OCI-LY3 (cell line): ENCODE results near the gene LAMA3.

Experiments used
- H2AFZ ChIP-seq: fragments of 200-600, 300-600 bp; shearing (Covaris generic); 2 replicates; pipeline ENCODE4 v1.6.0; 2014; ENCODE audit warnings: antibody characterized with exemption, low read depth, low read length
- H3K27ac ChIP-seq: fragments of 200-600, 300-600 bp; sonication (generic); 2 replicates; pipeline ENCODE4 v1.5.1; 2014; ENCODE audit warnings: mild to moderate bottlenecking, low read length, moderate library complexity, mixed read lengths
- H3K27me3 ChIP-seq: fragments of 200-600, 300-600 bp; sonication (generic); 2 replicates; pipeline ENCODE4 v1.6.1; 2014; ENCODE audit warnings: low read depth, low read length, mixed read lengths
- H3K36me3 ChIP-seq: fragments of 200-600, 300-600 bp; sonication (generic); replicated peaks from 2 replicates; pipeline ENCODE3; 2014; ENCODE audit warnings: low read depth, low read length, mixed read lengths
- H3K4me1 ChIP-seq: fragments of 300-600, 200-600 bp; sonication (generic); 2 replicates; pipeline ENCODE4 v1.6.1; 2014; ENCODE audit warnings: low read length, mixed read lengths
- H3K4me2 ChIP-seq: fragments of 200-600, 300-600 bp; sonication (generic); 2 replicates; pipeline ENCODE4 v1.6.1; 2014; ENCODE audit warnings: low read length, mixed read lengths
- H3K4me3 ChIP-seq: fragments of 300-600, 200-600 bp; sonication (generic); 2 replicates; pipeline ENCODE4 v1.5.1; 2014; ENCODE audit warnings: antibody characterized with exemption, mild to moderate bottlenecking, low read length, moderate library complexity
- H3K79me2 ChIP-seq: fragments of 300-600, 200-600 bp; shearing (Covaris generic); 2 replicates; pipeline ENCODE4 v1.6.1; 2014; ENCODE audit warnings: mild to moderate bottlenecking, low read length, mixed read lengths
- H3K9ac ChIP-seq: fragments of 300-600, 200-600 bp; shearing (Covaris generic); 2 replicates; pipeline ENCODE4 v1.6.0; 2014; ENCODE audit warnings: mild to moderate bottlenecking, low read length, moderate library complexity
- H3K9me3 ChIP-seq: fragments of 200-600, 300-600 bp; shearing (Covaris generic); 2 replicates; pipeline ENCODE4 v1.6.1; 2014; ENCODE audit warnings: low read length, mixed read lengths; ENCODE audit not compliant: insufficient read depth
- H4K20me1 ChIP-seq: fragments of 200-600, 300-600 bp; sonication (generic); 2 replicates; pipeline ENCODE4 v1.6.1; 2016; ENCODE audit warnings: low read length, mixed read lengths; ENCODE audit not compliant: insufficient read depth
- CTCF ChIP-seq: fragments of 200-600, 300-600 bp; sonication (generic); IDR thresholded peaks from 2 replicates; pipeline ENCODE4 v1.5.1; 2014; ENCODE audit warnings: antibody characterized with exemption, low read length, low read depth
- EZH2phosphoT487 ChIP-seq: fragments of 200-600 bp; shearing (Covaris generic); IDR thresholded peaks from 2 replicates; pipeline ENCODE4 v1.6.1; 2018; ENCODE audit warnings: antibody characterized with exemption, mixed run types, low read depth

LAMA3 gene

GRCh38 chr18:23703057-23703986 lies 14.1 kb downstream of the LAMA3 start:
- Histone ChIP-seq H3K27ac (no peak overlapping the region), H3K27me3 (peaks cover 16% of the 10 kb centered on the region), H2AFZ (no peak overlapping the region), H3K4me2 (no peak overlapping the region), H3K79me2 (no peaks in the 10 kb centered on the region), H3K4me3 (no peak overlapping the region), H4K20me1 (no peaks in the 10 kb centered on the region), H3K36me3 (peaks cover 4% of the 10 kb centered on the region), H3K9me3 (peaks cover 5% of the 10 kb centered on the region), H3K9ac (no peak overlapping the region), H3K4me1 (peaks cover 7% of the 10 kb centered on the region)
- no peak for TF ChIP-seq EZH2phosphoT487
- peak; percentile 67 for TF ChIP-seq CTCF

GRCh38 chr18:23703987-23704384 lies 14.7 kb downstream of the LAMA3 start:
- no peak overlapping the region for H2AFZ ChIP-seq
- H3K4me1 ChIP-seq, result peaks cover 7% of the 10 kb centered on the region
- peaks cover 5% of the 10 kb centered on the region for H3K9me3 ChIP-seq
- no peak overlapping the region for H3K4me2 ChIP-seq
- H3K27ac ChIP-seq, result no peak overlapping the region
- no peaks in the 10 kb centered on the region for H4K20me1 ChIP-seq
- H3K79me2 ChIP-seq, result no peaks in the 10 kb centered on the region
- TF ChIP-seq CTCF, result no peak
- no peak for TF ChIP-seq EZH2phosphoT487
- H3K4me3 ChIP-seq, result no peak overlapping the region
- H3K9ac ChIP-seq, result no peak overlapping the region
- peaks cover 4% of the 10 kb centered on the region for H3K36me3 ChIP-seq
- peaks cover 16% of the 10 kb centered on the region for H3K27me3 ChIP-seq

- peaks cover 7% of the 10 kb centered on the region for H3K4me1 ChIP-seq
- no peak overlapping the region for H3K4me2 ChIP-seq
- H3K36me3 ChIP-seq, result peaks cover 4% of the 10 kb centered on the region
- no peak overlapping the region for H3K4me3 ChIP-seq
- H3K27ac ChIP-seq, result no peak overlapping the region
- peaks cover 5% of the 10 kb centered on the region for H3K9me3 ChIP-seq
- H4K20me1 ChIP-seq, result no peaks in the 10 kb centered on the region
- no peaks in the 10 kb centered on the region for H3K79me2 ChIP-seq
- no peak overlapping the region for H3K9ac ChIP-seq
- no peak overlapping the region for H2AFZ ChIP-seq
- H3K27me3 ChIP-seq, result peaks cover 16% of the 10 kb centered on the region
- TF ChIP-seq EZH2phosphoT487 (no peak), CTCF (no peak)
Measured at GRCh38 chr18:23704806-23705205, 15.6 kb downstream of the LAMA3 start.

GRCh38 chr18:23706971-23707640 lies 17.9 kb downstream of the LAMA3 start:
- Histone ChIP-seq H3K36me3 (peaks cover 4% of the 10 kb centered on the region), H3K4me1 (no peaks in the 10 kb centered on the region), H3K79me2 (no peaks in the 10 kb centered on the region), H3K4me2 (no peak overlapping the region), H4K20me1 (no peaks in the 10 kb centered on the region), H3K27me3 (peaks cover 11% of the 10 kb centered on the region), H2AFZ (no peak overlapping the region), H3K9me3 (peaks cover 5% of the 10 kb centered on the region), H3K4me3 (no peak overlapping the region), H3K9ac (no peak overlapping the region), H3K27ac (no peak overlapping the region)
- no peak for TF ChIP-seq EZH2phosphoT487
- no peak for TF ChIP-seq CTCF
